ENCODE results near the gene ERCC1.

GRCh38 chr19:45469132-45469944, 45.6 kb upstream of the ERCC1 start:
- TF ChIP-seq ZNF280B (CRISPR knock-in tag; IDR thresholded peaks at IDR 0.05; ENCODE audit: borderline replicate concordance) (no peak; the same call in 1 of the 2 replicates), TAF1 (CRISPR knock-in tag; IDR thresholded peaks at IDR 0.05) (peak; percentile 53; the same call in 1 of the 2 replicates), CTCF (CRISPR knock-in tag; IDR thresholded peaks at IDR 0.05) (peak; percentile 41; the same call in 1 of the 2 replicates), MAFK (conservative IDR thresholded peaks at IDR 0.05 in 1 of 2, IDR thresholded peaks at IDR 0.05 in 1 of 2; ENCODE audit: low read length in 2 of 2) (no peak), ZBTB4 (CRISPR knock-in tag; IDR thresholded peaks at IDR 0.05; ENCODE audit: borderline replicate concordance) (no peak), TCF7L2 (IDR thresholded peaks at IDR 0.05; ENCODE audit: low read depth, low read length) (no peak), YY1 (IDR thresholded peaks at IDR 0.05; ENCODE audit: insufficient read depth, insufficient replicate concordance, low read depth, low read length) (no peak), HDAC6 (IDR thresholded peaks at IDR 0.05; ENCODE audit: low read depth, low read length) (no peak), POLR2A (IDR thresholded peaks at IDR 0.05; ENCODE audit: insufficient read depth in 1 of 2, low read depth in 2 of 2, low read length in 2 of 2) (peak; percentile 64 to 91), RAD21 (CRISPR knock-in tag; IDR thresholded peaks at IDR 0.05) (0 out of 2 replicates have a peak, but pooled peaks have one; percentile 13), PRDM15 (CRISPR knock-in tag; IDR thresholded peaks at IDR 0.05) (no peak), REST (IDR thresholded peaks at IDR 0.05; ENCODE audit: borderline replicate concordance in 1 of 2, low read depth in 1 of 2, low read length in 2 of 2) (no peak)
